Measurements from ENCODE around the gene WDR75.
"Not testable (repeated sequence)": the region's sequence is repeated elsewhere in the genome, so short reads cannot be mapped to it uniquely, and the experiment has no call there.

DNA sequence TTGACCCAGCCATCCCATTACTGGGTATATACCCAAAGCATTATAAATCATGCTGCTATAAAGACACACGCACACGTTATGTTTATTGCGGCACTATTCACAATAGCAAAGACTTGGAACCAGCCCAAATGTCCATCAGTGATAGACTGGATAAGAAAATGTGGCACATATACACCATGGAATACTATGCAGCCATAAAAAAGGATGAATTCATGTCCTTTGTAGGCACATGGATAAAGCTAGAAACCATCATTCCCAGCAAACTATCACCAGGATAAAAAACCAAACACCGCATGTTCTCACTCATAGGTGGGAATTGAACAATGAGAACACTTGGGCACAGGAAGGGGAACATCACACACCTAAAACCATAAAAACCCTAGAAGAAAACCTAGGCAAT, 5.5 kb upstream of the WDR75 start:
- TF ChIP-seq, protein P1, sequence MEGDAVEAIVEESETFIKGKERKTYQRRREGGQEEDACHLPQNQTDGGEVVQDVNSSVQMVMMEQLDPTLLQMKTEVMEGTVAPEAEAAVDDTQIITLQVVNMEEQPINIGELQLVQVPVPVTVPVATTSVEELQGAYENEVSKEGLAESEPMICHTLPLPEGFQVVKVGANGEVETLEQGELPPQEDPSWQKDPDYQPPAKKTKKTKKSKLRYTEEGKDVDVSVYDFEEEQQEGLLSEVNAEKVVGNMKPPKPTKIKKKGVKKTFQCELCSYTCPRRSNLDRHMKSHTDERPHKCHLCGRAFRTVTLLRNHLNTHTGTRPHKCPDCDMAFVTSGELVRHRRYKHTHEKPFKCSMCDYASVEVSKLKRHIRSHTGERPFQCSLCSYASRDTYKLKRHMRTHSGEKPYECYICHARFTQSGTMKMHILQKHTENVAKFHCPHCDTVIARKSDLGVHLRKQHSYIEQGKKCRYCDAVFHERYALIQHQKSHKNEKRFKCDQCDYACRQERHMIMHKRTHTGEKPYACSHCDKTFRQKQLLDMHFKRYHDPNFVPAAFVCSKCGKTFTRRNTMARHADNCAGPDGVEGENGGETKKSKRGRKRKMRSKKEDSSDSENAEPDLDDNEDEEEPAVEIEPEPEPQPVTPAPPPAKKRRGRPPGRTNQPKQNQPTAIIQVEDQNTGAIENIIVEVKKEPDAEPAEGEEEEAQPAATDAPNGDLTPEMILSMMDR (conservative IDR thresholded peaks at IDR 0.05; ENCODE audit: low read depth, low read length) = not testable (repeated sequence)
- not testable (repeated sequence) for TF ChIP-seq POLR2A (IDR thresholded peaks at IDR 0.05; ENCODE audit: low read depth, low read length); MAZ (IDR thresholded peaks at IDR 0.05; ENCODE audit: borderline replicate concordance, low read depth, low read length); RAD21 (IDR thresholded peaks at IDR 0.05; ENCODE audit: low read length); RFX5 (IDR thresholded peaks at IDR 0.05; ENCODE audit: low read depth, low read length); FOS (IDR thresholded peaks at IDR 0.05; ENCODE audit: low read depth, low read length); SMC3 (IDR thresholded peaks at IDR 0.05; ENCODE audit: low read depth, low read length); RCOR1 (IDR thresholded peaks at IDR 0.05; ENCODE audit: insufficient replicate concordance, low read length)
- TF ChIP-seq, protein P2, sequence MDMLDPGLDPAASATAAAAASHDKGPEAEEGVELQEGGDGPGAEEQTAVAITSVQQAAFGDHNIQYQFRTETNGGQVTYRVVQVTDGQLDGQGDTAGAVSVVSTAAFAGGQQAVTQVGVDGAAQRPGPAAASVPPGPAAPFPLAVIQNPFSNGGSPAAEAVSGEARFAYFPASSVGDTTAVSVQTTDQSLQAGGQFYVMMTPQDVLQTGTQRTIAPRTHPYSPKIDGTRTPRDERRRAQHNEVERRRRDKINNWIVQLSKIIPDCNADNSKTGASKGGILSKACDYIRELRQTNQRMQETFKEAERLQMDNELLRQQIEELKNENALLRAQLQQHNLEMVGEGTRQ (IDR thresholded peaks at IDR 0.05; ENCODE audit: low read depth, low read length) = not testable (repeated sequence)

Data from IMR-90 (cell line).